HUES6 (cell line): Measurements from ENCODE around the gene PICALM.

Experiments used
- H3K27ac ChIP-seq: 2 replicates; pipeline ENCODE4 v1.7.0; 2013; ENCODE audit warnings: low read depth, mild to moderate bottlenecking, low read length, inconsistent platforms
- H3K27me3 ChIP-seq: 2 replicates; pipeline ENCODE4 v1.6.1; 2013; ENCODE audit warnings: low read length; ENCODE audit not compliant: control insufficient read depth, insufficient read depth
- H3K36me3 ChIP-seq: 2 replicates; pipeline ENCODE4 v1.6.1; 2013; ENCODE audit warnings: low read length; ENCODE audit not compliant: control insufficient read depth, insufficient read depth
- H3K4me1 ChIP-seq: 2 replicates; pipeline ENCODE4 v1.6.1; 2013; ENCODE audit warnings: low read length; ENCODE audit not compliant: control insufficient read depth, insufficient read depth
- H3K4me3 ChIP-seq: 2 replicates; pipeline ENCODE4 v1.5.1; 2013; ENCODE audit warnings: low read depth, low read length
- H3K9ac ChIP-seq: one replicate; pipeline ENCODE4 v1.6.1; 2013; ENCODE audit warnings: mild to moderate bottlenecking, low read length
- H3K9me3 ChIP-seq: 2 replicates; pipeline ENCODE4 v1.6.1; 2013; ENCODE audit warnings: low read depth, low read length; ENCODE audit not compliant: control insufficient read depth, insufficient read depth

PICALM gene

DNA sequence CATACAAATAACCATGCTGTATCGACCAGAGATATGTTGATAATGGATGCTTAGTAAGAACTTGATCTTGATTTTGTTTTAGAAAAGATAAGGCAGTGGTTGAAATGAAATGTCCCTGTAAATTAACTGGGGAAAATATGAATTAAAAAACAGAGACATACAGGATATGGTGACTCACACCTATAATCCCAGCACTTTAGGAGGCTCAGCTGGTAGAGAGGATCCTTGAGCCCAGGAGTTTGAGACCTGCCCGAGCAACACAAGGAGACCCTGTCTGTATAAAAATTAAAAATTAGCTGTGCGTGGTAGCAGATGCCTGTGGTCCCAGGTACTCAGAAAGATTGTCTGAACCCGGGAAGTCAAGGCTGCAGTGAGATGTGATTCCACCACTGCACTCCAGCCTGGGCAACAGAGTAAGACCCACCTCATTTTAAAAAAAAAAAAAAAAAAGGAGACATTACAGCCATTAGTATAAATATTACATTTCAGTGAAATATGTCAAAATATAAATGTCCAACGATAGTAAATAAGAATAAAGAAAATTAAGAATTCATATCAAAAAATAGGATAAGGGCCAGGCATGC lies 4.6 kb downstream of the PICALM start:
- H3K27me3 ChIP-seq, result no peaks in the 10 kb centered on the region
- H3K9me3 ChIP-seq, result no peaks in the 10 kb centered on the region
- no peak overlapping the region for H3K27ac ChIP-seq
- H3K4me3 ChIP-seq, result no peak overlapping the region
- no peaks in the 10 kb centered on the region for H3K36me3 ChIP-seq
- H3K9ac ChIP-seq, result no peak overlapping the region
- H3K4me1 ChIP-seq, result peaks cover 22% of the 10 kb centered on the region

- H3K9me3 ChIP-seq, result no peaks in the 10 kb centered on the region
- no peaks in the 10 kb centered on the region for H3K36me3 ChIP-seq
- no peak overlapping the region for H3K4me3 ChIP-seq
- H3K4me1 ChIP-seq, result peaks cover 23% of the 10 kb centered on the region
- H3K27ac ChIP-seq, result no peak overlapping the region
- H3K9ac ChIP-seq, result no peak overlapping the region
- no peaks in the 10 kb centered on the region for H3K27me3 ChIP-seq
Observed at GRCh38 chr11:86063536-86063935, 5.3 kb downstream of the PICALM start.

- H3K27me3 ChIP-seq, result no peaks in the 10 kb centered on the region
- no peaks in the 10 kb centered on the region for H3K9me3 ChIP-seq
- H3K4me1 ChIP-seq, result peaks cover 23% of the 10 kb centered on the region
- no peaks in the 10 kb centered on the region for H3K36me3 ChIP-seq
- H3K4me3 ChIP-seq, result no peak overlapping the region
- no peak overlapping the region for H3K9ac ChIP-seq
- no peak overlapping the region for H3K27ac ChIP-seq
Observed at GRCh38 chr11:86062719-86063118, 6.2 kb downstream of the PICALM start.

DNA sequence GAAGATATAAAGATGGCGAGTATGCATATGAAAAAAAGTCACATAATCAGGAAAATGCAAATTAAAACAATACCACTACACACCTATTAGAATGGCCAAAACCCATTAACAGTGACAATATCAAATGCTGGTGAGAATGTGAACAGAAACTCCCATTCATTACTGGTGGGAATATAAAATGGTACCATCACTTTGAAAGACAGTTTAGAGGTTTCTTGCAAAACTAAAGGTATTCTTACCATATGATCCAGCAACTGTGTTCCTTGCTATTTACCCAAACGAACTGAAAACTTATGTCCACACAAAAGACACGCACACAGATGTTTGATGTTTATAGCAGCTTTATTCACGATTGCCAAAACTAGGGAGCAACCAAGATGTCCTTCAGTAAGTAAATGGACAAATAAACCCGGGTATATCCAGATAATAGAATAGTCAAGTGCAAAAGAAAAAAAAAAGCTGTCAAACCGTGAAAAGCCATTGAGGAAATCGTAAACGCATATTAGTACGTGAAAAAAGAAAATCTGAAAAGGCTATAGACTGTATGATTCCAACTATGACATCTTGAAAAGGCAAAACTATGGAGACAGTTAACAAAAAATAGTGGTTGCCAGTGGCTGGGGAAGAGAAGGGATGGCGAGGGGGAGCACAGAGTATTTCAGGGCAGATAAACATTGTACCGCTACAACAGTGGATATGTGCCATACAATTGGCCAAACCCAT lies 7.2 kb downstream of the PICALM start:
- H3K27ac ChIP-seq, result no peak overlapping the region
- H3K4me1 ChIP-seq, result peaks cover 23% of the 10 kb centered on the region
- H3K9ac ChIP-seq, result no peak overlapping the region

GRCh38 chr11:86060544-86060943 lies 8.3 kb downstream of the PICALM start:
- no peaks in the 10 kb centered on the region for H3K36me3 ChIP-seq
- no peak overlapping the region for H3K27ac ChIP-seq
- no peak overlapping the region for H3K9ac ChIP-seq
- no peaks in the 10 kb centered on the region for H3K9me3 ChIP-seq
- peaks cover 18% of the 10 kb centered on the region for H3K4me1 ChIP-seq
- H3K27me3 ChIP-seq, result no peaks in the 10 kb centered on the region
- H3K4me3 ChIP-seq, result no peak overlapping the region

More for the DNA sequence above, 7.2 kb downstream of the PICALM start:
- Histone ChIP-seq H3K27me3 (no peaks in the 10 kb centered on the region), H3K36me3 (no peaks in the 10 kb centered on the region), H3K4me3 (no peak overlapping the region), H3K9me3 (no peaks in the 10 kb centered on the region)

DNA sequence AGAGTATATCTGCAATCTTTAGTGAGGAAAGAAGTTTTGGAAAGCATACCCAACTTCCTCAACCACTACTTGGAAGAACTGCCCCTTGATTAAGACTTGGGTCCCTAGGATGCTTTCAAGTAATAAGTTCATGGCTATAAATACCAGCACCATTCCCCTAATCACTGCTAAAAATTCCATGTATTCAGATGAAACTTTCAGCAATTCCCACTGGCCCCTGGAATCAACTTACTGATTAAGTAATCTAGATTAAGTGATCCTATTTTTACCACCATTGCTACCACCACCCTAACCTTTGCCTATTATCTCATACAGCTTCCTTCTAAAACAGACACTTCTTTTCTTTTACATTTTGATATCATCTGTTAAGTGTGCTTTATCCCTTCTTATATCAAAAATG lies 10.5 kb downstream of the PICALM start:
- Histone ChIP-seq H3K27me3 (no peaks in the 10 kb centered on the region), H3K4me1 (peaks cover 16% of the 10 kb centered on the region), H3K4me3 (no peak overlapping the region), H3K9me3 (no peaks in the 10 kb centered on the region; the same call in 1 of the 2 replicates), H3K27ac (no peak overlapping the region), H3K9ac (no peak overlapping the region), H3K36me3 (no peaks in the 10 kb centered on the region)

- Histone ChIP-seq H3K9me3 (peaks cover 4% of the 10 kb centered on the region; the same call in 1 of the 2 replicates), H3K9ac (no peak overlapping the region), H3K4me1 (peaks cover 16% of the 10 kb centered on the region), H3K27me3 (no peaks in the 10 kb centered on the region), H3K4me3 (no peak overlapping the region), H3K27ac (no peak overlapping the region), H3K36me3 (no peaks in the 10 kb centered on the region)
Observed at GRCh38 chr11:86056351-86056854, 12.5 kb downstream of the PICALM start.

DNA sequence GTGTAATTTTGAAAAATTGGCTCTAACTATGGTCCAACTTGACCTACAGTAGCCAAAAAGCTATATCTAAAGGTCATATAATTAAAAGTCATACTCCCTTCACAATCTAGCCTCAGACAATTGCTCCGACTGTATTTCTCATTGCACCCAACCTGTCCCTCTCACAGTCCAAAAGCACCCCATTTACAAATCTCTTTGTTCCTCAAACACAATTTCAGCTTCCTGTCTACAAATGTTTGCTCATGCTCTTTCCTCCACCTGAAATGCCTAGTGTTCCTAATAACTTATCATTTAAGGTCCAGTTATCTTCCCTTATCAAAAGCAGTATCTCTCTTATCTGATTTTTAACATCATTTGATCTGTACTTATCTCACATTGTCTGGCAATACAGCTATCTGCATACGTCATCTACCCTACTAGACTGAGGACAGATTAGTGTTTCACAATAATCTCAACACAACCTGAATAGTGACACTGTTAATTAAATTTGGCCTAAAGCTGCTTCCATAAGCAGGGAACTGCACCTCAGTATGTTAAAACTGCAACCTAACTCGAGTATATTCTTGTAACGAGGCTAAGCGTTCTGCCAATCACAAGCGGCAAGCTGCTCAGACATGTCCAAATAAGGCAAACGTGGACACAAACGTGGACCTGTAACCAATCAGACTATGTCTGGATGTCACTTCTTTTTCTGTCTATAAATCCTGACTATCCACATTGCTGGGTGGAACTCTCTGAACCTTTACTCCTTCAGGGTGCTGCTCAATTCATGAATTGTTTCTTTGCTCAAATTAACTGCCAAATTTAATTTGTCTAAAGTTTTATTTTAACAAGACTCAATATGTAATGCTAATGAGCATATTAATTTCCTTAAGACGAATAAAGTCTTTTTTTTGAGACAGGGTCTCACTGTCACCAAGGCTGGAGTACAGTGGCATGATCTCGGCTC lies 15.9 kb downstream of the PICALM start:
- H3K27ac ChIP-seq, result no peak overlapping the region
- no peak overlapping the region for H3K4me3 ChIP-seq
- peaks cover 4% of the 10 kb centered on the region; the same call in 1 of the 2 replicates for H3K9me3 ChIP-seq
- H3K9ac ChIP-seq, result no peak overlapping the region
- no peaks in the 10 kb centered on the region for H3K4me1 ChIP-seq
- no peaks in the 10 kb centered on the region for H3K27me3 ChIP-seq
- no peaks in the 10 kb centered on the region for H3K36me3 ChIP-seq

GRCh38 chr11:86050196-86050709 lies 18.6 kb downstream of the PICALM start:
- Histone ChIP-seq H3K4me1 (no peaks in the 10 kb centered on the region), H3K27me3 (no peaks in the 10 kb centered on the region)

GRCh38 chr11:86047275-86047991 lies 21.5 kb downstream of the PICALM start:
- H3K27ac ChIP-seq, result no peak overlapping the region
- H3K9me3 ChIP-seq, result no peaks in the 10 kb centered on the region; the same call in 1 of the 2 replicates
- H3K27me3 ChIP-seq, result no peaks in the 10 kb centered on the region
- no peaks in the 10 kb centered on the region for H3K36me3 ChIP-seq
- H3K9ac ChIP-seq, result no peak overlapping the region
- H3K4me3 ChIP-seq, result no peak overlapping the region
- H3K4me1 ChIP-seq, result peaks cover 12% of the 10 kb centered on the region

More at GRCh38 chr11:86050196-86050709, 18.6 kb downstream of the PICALM start:
- Histone ChIP-seq H3K27ac (no peak overlapping the region), H3K4me3 (no peak overlapping the region), H3K9ac (no peak overlapping the region), H3K36me3 (no peaks in the 10 kb centered on the region), H3K9me3 (peaks cover 4% of the 10 kb centered on the region; the same call in 1 of the 2 replicates)
